SW480 (cell line): Measurements from ENCODE around the gene SCART1.
"Not testable (repeated sequence)": the region's sequence is repeated elsewhere in the genome, so short reads cannot be mapped to it uniquely, and the experiment has no call there.

Source experiments
- DNase-seq: peaks from one replicate; pipeline ENCODE4 v3.0.0-alpha.2; 2016; ENCODE audit warnings: low spot score

SCART1 gene

DNA sequence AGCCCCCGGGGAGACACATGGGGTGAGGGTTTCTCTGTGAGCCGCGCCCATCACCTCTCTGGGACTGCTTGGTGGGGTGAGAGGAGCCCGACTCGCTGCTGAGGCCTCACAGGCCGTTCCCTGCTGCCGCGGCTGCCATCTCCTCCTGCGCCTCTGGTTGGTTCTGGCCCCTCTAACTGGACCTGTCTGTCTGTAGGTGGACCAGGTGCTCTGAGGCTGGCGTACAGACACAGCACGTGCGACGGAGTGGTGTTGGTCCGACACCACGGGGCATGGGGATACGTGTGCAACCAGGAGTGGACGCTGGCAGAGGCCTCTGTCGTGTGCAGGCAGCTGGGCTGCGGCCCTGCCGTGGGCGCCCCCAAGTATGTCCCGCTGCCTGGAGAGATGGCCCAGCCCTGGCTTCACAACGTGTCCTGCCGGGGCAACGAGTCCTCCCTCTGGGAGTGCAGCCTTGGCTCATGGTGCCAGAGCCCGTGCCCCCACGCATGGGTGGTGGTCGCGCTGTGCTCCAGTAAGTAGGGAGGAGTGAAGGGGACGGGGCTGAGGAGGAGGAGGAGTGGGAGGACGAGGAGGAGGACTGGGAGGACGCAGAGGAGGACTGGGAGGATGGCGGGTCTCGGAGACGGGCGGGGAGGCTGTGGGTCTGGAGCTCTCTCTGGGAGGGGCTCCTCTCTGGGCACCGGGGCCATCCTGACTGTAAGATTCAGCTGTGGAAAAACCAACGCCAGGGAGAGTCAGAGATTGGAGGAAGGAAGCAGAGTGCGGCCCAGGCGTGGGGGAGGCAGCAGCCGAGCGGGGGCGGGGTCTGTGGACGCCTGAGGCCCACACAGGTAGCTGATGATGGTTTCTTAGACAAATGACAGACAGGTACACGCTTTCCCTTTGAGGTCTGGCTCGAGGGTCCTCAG lies 2.6 kb downstream of the SCART1 start:
- no peak for DNase-seq

DNA sequence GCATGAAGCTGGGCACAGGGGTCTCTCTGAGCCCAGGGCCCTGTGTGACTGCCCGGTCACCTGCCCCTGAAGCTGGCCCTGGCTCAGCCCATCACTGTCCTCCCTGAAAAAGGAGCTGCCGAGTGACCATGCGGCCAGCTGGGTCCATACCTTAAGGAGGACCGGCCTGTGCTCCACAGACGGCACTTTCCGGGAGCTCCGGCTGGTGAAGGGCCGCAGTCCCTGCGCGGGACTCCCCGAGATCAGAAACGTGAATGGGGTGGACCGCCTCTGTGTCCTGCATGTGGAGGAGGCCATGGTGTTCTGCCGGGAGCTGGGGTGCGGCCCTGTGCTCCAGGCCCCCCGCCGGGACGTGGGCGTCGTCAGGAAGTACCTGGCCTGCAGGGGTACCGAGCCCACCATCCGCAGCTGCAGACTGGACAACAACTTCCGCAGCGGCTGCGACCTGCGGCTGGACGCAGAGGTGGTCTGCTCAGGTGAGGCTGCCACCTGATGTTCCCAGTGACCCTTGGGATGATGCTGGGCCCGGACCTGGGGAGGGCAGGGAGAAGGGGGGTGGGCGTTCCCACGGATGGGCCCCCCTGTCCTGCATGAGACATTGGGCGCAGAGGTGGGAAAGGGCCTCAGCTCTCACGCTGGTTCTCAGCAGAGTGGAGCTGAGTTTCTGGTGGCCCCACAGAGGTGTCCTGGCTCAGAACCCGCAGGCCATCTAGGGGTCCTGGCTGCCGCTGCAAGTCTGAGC lies 3.5 kb downstream of the SCART1 start:
- DNase-seq = no peak

DNA sequence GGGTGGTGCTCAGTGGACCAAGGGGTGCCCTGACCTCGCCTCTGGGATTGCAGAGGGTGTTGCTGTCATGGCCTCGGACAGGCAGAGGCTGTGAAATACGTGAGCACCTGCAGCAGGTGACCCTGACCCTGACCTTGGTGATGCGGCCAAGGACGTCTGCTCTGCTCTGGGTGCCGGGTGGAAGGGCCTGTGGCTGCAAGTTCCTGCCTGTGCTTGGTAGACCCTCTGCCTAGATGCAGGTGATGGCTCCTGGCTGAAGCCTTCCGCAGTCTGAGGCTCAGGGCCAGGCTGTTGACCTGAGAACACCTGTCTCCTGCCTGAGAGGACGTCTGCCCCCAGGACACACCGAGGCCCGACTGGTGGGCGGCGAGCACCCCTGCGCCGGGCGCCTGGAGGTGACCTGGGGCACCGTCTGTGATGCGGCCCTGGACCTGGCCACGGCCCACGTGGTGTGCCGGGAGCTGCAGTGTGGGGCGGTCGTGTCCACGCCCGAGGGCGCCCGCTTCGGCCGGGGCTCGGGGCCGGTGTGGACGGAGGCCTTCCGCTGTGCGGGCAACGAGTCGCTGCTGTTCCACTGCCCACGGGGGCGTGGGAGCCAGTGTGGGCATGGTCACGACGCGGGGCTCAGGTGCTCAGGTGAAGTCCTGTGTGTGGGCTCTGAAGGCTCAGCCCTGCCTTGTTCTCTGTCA lies 4.4 kb downstream of the SCART1 start:
- DNase-seq = no peak

DNA sequence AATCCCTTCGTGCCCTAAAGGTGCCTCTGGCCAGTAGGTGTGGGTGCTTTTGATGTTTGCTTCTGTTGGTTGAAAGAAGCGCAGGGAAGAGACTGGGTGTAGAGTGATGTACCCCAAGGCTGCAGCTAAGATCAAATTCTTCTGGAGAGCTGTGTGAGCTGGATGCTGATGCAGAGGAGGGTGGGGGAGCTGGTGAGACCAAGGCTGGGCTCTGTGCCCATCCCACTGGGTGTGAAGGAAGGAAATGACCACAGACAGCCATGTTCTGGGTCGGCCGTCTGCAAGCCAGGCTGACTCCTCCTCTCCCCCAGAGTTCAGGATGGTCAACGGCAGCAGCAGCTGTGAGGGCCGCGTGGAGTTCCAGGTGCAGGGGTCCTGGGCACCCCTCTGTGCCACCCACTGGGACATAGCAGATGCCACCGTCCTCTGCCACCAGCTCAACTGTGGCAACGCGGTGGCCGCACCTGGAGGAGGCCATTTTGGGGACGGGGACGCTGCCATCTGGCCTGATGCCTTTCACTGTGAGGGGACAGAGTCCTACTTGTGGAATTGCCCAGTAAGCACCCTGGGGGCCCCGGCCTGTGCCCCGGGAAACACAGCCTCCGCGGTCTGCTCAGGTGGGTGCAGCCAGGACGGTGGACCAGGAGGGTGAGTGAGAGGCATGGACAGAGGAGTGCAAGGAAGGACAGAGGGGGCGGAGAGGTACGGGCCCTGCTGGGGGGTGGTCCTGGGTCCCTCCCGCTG lies 5.1 kb downstream of the SCART1 start:
- DNase-seq = no peak

DNA sequence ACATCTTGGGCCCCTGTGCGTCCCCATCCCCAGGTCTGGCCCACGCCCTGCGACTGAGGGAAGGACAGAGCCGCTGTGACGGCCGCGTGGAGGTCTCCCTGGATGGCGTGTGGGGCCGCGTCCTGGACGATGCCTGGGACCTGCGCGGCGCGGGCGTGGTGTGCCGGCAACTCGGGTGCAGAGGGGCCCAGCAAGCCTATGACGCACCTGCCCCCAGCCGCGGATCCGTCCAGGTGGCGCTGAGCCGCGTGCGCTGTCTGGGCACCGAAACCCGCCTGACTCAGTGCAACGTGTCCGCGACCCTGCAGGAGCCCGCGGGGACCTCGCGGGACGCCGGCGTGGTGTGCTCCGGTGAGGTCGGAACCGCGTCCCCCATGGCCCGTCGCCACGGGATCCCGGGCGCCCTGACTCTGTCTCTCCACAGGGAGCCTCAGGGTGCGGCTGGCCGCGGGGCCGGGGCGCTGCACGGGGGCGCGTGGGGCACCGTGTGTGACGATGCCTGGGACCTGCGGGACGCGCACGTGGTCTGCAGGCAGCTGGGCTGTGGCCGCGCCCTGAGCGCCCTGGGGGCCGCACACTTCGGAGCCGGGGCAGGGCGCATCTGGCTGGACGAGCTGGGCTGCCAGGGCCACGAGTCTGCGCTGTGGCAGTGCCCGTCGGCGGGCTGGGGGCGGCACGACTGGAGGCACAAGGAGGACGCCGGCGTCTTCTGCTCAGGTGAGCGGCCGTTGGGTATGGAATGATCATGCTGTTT lies 5.9 kb downstream of the SCART1 start:
- no peak for DNase-seq

DNA sequence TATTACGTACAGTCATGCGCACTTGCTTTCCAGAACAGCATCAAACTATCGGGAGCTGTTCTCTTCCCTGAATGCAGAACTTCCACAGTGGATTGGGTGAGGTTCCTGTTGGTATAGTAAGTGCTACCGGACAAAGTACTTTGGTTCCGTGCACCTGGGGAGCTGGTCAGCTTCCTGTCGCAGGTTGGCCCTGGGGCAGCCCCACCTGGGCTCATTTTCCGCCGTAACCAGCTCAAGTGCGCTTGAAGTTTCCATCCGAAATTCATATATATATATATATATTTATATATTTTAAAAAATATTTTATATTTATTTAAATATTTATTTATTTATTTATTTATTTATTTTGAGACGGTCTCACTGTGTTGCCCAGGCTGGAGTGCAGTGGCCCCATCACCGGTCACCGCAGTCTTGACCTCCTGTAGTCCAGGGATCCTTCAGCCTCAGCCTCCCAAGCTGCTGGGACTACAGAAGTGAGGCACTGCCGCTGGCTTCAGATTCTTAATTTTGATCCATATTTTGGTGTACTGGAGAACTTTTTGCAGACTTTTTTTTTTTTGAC lies 6.5 kb downstream of the SCART1 start:
- DNase-seq = no peak

DNA sequence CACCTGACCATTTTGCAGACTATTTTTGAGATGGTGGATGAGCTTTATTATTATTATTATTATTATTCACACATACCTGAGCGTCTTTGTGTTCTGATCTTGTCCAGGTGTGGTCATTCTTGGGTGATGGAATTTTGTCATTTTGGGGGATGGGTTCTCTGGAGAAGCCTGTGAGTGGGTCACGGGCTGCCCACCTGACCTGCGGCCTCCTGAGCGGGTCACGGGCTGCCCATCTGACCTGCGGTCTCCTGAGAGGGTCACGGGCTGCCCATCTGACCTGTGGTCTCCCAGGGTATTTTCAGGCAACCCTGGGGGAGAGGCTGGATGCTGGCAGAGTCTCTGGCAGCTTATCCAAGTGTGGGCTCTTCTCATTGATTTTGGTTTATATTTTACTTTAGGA lies 7.3 kb downstream of the SCART1 start:
- DNase-seq = no peak

DNA sequence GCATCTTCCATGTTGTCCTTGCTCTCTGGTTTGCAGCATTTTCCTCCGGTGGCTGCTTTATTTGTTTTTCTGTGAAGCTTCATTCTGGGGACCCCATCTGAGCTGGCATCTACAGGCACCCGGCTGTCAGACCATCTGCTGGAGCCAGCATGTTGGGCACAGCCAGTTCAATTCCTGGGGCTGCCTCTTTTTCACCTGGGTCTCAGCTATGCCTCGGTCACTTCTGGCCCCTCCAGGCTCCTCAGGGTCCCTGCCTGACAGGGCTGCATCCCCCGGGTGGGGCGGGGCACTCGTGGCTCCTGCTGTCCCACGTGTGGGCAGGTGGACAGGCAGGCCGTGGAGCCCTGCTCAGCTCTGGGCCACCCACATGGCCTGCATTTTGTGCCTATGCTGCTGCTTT lies 8.1 kb downstream of the SCART1 start:
- DNase-seq = no peak

DNA sequence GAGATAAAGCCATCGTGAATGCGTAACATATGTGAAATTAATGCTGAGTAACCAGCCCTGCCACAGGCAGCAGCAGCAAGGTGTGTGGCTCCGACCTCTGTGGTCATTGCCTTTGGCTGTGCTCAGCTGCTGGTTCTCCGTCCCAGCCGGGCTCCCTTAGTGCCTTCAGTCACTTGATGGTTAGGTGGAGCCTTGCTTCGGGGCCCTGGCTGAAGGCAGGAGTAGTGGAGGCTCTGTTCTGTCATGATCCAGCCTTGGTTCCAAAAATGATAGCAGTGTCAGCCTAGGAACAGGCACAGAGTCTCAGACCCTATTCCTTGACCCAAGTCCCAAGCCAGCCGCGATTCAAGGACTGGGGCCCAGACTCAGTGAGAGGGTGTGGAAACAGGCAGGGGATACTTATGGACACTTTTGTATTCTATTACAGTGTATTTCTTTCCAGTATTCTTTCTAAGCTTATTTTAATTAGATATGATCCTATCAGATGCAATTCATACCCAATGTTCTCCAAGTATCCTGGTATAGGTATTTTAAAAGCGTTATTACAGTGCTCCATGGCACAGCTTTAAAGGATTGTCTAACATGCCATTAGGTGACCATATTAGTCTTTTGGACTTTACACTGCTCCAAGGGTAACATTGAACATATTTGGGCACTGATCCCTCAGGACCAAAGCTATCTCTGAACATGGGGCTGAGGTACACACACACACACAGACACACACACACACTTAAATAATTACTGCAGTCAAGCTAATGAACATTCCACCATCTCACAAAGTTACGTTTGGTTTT lies 9.0 kb downstream of the SCART1 start:
- no peak for DNase-seq

DNA sequence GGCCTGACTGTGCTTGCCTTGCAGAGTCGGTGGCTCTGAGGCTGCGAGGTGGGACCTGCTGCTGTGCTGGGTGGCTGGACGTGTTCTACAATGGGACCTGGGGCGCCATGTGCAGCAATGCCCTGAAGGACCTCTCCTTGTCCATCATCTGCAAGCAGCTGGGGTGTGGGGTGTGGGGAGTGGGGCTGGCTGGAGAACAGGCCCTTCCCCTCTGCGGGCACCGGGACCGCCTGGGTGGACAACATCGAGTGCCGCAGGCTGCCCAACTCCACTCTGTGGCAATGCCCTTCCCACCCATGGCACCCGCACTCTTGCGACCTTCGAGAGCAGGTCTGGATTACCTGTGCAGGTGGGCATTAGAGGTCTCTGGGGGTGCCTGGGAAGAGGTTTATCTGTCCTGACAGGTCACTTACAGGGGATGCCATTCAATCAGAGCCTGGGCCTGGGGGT lies 10.9 kb downstream of the SCART1 start:
- no peak for DNase-seq

DNA sequence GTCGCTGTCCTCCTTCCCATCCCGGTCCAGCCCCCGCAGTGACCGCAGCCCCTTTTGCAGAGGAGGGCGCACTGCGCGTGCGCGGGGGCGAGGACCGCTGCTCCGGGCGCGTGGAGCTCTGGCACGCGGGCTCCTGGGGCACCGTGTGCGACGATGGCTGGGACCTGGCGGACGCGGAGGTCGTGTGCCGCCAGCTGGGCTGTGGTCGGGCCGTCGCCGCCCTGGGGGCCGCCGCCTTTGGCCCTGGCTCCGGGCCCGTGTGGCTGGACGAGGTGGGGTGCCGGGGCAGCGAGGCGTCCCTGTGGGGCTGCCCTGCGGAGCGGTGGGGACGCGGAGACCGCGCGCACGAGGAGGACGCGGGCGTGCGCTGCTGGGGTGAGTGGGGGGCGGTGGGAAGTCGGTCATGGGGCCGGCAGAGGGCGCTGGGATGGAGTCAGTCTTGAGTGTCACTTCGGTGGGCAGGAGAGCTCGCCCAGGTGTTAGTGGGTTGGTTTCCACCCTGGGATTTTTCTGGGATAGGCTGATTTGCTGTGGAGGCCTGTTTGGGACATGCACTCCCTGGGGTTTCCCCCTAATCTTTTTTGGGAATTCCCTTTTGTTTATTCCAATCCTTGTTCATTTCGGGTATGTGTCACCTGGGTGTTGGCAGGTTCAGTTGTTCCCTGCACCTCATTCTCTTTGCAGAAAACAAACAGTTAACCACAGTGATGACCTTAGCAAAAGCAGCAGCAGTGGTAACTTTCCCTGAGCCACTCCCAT lies 11.6 kb downstream of the SCART1 start:
- DNase-seq = no peak

DNA sequence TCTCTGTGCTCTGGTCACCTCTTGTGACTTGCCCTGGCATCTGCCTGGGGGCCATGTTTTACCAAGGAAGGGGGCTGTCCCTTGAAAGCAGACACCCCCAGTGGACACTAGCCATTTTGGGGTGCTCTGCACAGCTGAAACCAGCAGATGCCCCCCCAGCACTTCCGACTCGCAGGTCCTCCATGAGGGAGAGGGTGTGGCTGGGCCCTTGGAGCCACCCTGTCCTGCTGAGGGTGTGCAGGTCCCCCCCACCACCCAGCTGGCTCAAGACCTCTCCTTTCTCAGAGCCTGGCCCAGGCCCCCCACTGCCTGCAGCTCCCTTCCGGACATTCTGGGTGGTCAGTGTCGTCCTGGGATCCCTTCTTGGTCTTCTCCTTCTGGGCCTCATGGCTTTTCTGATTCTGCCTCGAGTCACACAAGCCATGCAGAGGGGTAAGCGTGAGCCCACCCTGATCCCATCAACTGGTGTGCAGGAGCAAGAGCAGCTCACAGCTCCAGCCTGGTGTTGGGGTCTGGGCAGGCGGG lies 12.3 kb downstream of the SCART1 start:
- no peak for DNase-seq

DNA sequence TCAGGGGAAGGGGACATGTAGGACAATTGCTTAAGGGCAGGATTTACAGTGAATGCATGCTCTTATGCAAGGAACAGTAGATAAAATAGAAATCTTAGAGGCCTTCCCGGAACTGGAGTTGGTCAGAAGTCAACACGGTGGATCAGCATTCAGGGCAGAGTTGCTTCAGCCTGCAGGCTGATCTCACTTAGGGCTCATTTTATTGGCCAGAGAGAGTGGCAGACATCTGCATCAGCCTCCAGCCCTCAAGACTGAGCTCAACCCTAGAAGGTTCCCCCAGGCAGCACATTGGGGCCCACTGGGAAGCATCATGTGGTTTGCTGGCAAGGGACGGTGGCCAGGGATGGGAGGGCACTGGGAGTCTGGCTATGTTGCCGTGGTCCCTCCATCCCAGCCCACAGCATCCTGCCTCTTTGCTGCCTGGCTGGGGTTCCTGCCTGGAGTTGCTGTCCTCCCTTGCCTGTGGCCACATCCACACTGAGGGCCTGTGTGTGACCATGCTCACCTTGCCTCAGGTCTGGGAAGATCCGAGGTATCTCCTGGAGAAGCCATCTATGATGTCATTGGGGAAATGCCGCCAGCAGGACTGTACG lies 13.0 kb downstream of the SCART1 start:
- no peak for DNase-seq

DNA sequence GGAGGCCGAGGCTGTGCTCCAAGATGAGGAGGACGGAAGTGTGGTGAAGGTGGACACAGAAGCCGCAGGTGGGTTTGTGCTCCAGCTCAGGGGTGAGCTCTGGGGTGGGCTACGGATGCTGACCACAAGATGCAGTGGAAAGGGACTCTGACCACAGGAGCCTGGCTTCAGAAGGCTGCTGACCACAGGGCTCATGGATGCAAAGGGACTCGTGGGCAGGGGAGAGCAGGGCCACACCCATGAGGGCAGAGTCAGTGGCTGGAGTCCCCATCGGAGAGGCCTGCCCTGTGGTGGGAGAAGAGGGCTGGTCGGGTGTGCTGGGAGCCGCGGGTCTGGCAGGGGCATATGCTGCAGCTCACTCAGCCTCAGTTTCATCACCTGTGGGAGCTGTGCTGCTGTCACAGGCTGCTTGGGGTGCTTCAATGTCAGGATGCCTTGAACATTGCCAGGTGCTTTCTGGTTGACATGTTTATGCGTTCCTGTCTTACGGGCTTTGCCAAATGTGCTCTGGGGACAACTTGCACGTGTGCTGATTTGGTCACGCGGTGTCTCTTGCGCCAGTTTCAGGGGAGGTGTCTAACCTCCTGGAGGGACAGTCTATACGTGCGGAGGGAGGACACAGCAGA lies 13.7 kb downstream of the SCART1 start:
- DNase-seq = no peak

DNA sequence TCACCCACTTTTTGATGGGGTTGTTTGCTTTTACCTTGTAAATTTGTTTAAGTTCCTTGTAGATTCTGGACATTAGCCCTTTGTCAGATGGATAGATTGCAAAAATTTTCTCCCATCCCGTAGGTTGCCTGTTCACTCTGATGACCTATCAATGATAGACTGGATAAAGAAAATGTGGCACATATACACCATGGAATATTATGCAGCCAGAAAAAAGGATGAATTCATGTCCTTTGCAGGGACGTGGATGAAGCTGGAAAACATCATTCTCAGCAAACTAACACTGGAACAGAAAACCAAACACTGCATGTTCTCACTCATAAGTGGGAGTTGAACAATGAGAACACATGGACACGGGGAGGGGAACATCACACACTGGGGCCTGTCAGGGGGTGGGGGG lies 15.5 kb downstream of the SCART1 start:
- not testable (repeated sequence) for DNase-seq

DNA sequence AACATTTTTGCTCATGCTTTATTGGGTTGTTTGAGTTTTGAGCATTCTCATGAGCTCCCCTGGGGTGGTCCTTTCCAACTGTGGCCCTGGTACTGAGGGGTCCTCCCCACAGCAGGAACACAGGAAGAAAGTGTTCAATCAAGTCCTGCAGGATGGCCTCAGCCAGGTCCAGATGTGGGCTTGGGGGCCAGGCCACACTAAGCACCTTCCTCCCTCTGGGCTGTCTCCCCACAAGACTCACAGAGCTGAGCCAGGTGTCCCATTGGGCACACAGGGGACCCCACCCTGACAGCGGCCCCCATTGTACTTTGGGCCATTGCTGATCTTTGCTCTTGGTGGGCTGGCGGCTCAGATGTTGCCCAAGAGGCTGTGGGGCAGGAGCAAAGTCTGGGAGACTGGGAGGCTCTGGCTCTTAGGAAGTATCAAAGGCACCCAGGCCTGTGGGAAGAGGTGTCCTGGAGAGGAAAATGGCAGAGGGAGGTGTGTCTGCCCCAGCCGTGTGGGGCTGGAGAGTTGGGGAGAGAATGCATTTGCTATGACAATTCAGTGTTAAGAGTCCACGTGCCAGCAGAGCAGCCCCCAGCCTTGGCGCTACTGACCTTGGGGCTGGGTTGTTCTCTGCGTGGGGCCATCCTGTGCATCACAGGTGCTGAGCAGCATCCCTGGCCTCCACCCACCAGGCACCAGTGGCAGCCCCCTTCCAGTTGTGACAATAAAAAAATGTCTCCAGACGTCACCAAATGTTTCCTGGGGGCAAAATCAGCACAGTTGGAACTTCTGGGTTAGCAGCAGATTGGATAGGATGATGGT lies 17.8 kb downstream of the SCART1 start:
- DNase-seq = no peak

DNA sequence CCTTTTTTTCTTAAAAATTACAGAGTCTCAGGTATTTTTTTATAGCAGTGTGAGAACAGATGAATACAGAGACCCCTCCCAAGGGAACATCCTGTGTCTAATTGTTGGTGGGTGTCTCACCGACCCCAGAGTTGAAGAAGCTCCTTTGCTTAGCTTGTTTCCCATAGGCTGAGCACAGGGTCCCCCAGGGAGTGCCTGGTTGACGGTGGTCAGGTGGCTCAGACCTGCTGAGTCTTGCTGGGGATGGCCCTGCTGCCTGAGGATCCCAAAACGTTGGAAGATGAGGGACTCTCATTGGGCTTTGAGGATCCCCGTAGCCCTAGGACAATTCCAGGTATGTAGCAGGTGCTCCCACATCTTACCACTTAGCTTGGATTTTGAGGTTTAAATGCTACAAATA lies 19.5 kb downstream of the SCART1 start:
- DNase-seq = no peak
